Kidney capillary endothelial cell (primary cell): Measurements from ENCODE around the gene PAOX.

Experiments used
- DNase-seq: peaks from one replicate; pipeline ENCODE4 v3.0.0-alpha.2; 2018; ENCODE audit warnings: low spot score

PAOX gene

GRCh38 chr10:133439517-133440461 lies 60.7 kb downstream of the PAOX start:
- DNase-seq: no peak

- DNase-seq: no peak
Observed at GRCh38 chr10:133440633-133441285, 61.7 kb downstream of the PAOX start.
